Measurements from ENCODE around the gene TMEM117. TPM values are rescaled to one million over a fixed set of nuclear protein-coding genes. Genes with fewer than 3 reads are reported as not detected.

TMEM117 gene
- polyA plus RNA-seq, 1 experiment, result 4.3 TPM

DNA sequence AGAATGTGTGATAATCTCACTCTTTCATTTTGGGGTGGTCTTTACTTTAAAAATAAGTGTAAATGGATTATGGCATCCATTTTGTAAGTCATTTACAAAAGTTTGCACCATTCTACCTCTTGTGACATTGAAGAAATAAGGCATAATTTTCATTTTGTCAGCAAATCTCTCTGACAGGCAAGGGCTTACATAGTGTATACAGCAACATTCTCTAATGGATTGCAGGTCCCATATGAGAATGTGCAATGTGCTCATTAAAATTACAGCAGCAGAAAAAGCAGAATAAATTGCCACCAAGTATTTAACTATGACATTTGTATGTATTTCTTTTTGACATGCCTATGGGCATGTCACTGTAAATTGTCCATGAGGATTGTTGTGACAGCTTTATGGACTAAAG lies 223.6 kb downstream of the TMEM117 start:
- ChIA-PET POLR2A (no interaction called here), CTCF (no interaction called here)
- H3K27me3 ChIP-seq (ENCODE audit: control insufficient read depth, insufficient read depth, low read length), result no peaks in the 10 kb centered on the region
- no peak overlapping the region for H3K4me3 ChIP-seq (ENCODE audit: low read depth, low read length)
- H3K36me3 ChIP-seq (ENCODE audit: control insufficient read depth, insufficient read depth, low read length), result no peaks in the 10 kb centered on the region
- TF ChIP-seq, protein P1, sequence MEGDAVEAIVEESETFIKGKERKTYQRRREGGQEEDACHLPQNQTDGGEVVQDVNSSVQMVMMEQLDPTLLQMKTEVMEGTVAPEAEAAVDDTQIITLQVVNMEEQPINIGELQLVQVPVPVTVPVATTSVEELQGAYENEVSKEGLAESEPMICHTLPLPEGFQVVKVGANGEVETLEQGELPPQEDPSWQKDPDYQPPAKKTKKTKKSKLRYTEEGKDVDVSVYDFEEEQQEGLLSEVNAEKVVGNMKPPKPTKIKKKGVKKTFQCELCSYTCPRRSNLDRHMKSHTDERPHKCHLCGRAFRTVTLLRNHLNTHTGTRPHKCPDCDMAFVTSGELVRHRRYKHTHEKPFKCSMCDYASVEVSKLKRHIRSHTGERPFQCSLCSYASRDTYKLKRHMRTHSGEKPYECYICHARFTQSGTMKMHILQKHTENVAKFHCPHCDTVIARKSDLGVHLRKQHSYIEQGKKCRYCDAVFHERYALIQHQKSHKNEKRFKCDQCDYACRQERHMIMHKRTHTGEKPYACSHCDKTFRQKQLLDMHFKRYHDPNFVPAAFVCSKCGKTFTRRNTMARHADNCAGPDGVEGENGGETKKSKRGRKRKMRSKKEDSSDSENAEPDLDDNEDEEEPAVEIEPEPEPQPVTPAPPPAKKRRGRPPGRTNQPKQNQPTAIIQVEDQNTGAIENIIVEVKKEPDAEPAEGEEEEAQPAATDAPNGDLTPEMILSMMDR (IDR thresholded peaks at IDR 0.05; ENCODE audit: insufficient read depth, low read depth, low read length), result no peak
- no peak for DNase-seq (ENCODE audit: low read depth)

DNA sequence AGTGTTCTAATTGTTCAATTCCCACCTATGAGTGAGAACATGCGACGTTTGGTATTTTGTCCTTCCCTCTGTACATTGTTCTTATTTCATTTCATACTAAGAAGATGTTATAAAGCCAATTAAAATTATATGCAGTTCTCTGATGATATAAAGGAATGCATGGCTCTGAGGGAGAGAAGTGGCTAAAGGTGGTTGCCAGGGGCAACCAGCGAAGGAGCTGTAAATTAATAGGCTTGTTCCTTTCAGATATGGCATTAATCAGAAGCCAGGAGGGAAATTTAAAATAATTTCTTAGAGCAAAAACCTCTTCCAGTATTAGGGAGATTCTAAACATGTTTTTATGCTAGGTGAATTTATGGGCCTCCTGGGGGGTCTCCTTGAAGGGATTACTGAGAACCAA lies 227.8 kb downstream of the TMEM117 start:
- ChIA-PET POLR2A (no interaction called here), CTCF (no interaction called here)
- Histone ChIP-seq H3K36me3 (ENCODE audit: control insufficient read depth, insufficient read depth, low read length) (no peaks in the 10 kb centered on the region), H3K27me3 (ENCODE audit: control insufficient read depth, insufficient read depth, low read length) (no peaks in the 10 kb centered on the region), H3K4me3 (ENCODE audit: low read depth, low read length) (no peak overlapping the region)
- TF ChIP-seq, protein P1 (IDR thresholded peaks at IDR 0.05; ENCODE audit: insufficient read depth, low read depth, low read length), result no peak
- DNase-seq (ENCODE audit: low read depth), result no peak

DNA sequence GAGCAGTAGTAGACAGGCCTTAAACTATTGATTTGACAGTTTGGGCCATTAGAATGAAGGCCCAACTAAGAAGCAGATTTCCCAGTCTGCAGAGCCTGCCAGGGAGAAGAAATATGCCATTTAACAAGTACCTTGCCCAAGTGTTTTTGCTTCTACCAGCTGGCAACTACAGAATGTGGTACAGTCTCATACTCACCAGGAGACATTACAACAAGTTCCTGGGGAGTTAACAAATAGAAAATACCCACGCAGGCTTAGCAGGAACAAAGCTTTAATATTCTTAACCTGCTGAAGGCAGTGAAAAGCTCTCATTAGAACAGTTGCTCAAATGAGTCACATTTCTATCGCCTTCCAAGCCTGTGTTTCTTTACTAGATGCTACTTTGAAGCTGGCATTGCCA lies 241.0 kb downstream of the TMEM117 start:
- TF ChIP-seq, protein P1 (IDR thresholded peaks at IDR 0.05; ENCODE audit: insufficient read depth, low read depth, low read length), result no peak
- H3K4me3 ChIP-seq (ENCODE audit: low read depth, low read length), result no peak overlapping the region
- no peaks in the 10 kb centered on the region for H3K27me3 ChIP-seq (ENCODE audit: control insufficient read depth, insufficient read depth, low read length)
- DNase-seq (ENCODE audit: low read depth), result no peak
- H3K36me3 ChIP-seq (ENCODE audit: control insufficient read depth, insufficient read depth, low read length), result no peaks in the 10 kb centered on the region
- ChIA-PET POLR2A (no interaction called here), CTCF (no interaction called here)

DNA sequence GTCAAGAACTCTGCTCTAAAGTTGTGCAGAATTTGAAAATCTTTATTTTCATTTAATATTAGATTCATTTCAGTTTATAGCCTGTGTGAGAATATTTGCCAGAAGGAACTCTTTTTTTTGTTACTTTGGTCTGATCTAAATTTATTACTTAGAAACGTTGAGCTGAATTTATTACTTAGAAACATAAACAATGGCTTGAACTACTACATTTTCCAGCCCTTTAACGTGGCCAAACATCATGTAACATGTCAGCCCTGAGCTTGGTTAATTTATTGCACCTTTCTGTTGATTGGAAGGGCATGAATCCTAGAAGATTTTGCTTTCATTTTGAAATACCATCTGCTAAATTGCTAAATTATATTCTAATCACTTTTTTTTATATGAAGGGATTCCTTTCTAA lies 241.4 kb downstream of the TMEM117 start:
- Histone ChIP-seq H3K27me3 (ENCODE audit: control insufficient read depth, insufficient read depth, low read length) (no peaks in the 10 kb centered on the region), H3K36me3 (ENCODE audit: control insufficient read depth, insufficient read depth, low read length) (no peaks in the 10 kb centered on the region), H3K4me3 (ENCODE audit: low read depth, low read length) (no peak overlapping the region)
- no peak for DNase-seq (ENCODE audit: low read depth)
- CTCF ChIA-PET, result no interaction called here
- POLR2A ChIA-PET, result no interaction called here
- TF ChIP-seq, protein P1 (IDR thresholded peaks at IDR 0.05; ENCODE audit: insufficient read depth, low read depth, low read length), result no peak

DNA sequence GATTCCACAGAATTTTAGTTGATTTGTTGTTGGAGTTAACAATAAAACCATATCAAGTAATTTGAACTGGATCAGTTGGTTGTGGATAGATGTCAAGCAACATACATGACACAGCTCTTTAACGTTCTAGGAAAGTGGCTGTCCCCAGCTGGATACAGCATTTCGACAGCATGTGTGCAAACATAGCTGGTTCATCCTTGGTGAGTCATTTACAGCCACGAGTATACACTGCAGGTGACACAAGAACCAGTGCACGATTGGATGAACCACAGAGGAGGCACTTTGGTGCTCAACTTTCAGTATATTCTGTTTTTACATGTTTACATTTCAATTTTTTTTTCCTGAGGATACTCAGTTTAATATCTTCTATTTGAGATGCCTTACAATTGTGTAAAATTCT lies 242.4 kb downstream of the TMEM117 start:
- Histone ChIP-seq H3K36me3 (ENCODE audit: control insufficient read depth, insufficient read depth, low read length) (no peaks in the 10 kb centered on the region), H3K4me3 (ENCODE audit: low read depth, low read length) (no peak overlapping the region), H3K27me3 (ENCODE audit: control insufficient read depth, insufficient read depth, low read length) (no peaks in the 10 kb centered on the region)
- TF ChIP-seq, protein P1 (IDR thresholded peaks at IDR 0.05; ENCODE audit: insufficient read depth, low read depth, low read length), result no peak
- ChIA-PET CTCF (no interaction called here), POLR2A (no interaction called here)
- DNase-seq (ENCODE audit: low read depth), result no peak
